SHP77 treated with DMSO at 0.1 percent for 48 hours (cell line): ENCODE results near the gene SEPTIN5.

Experiments
- DNase-seq: peaks from one replicate; lab custom pipeline; 2025; lab: John Stamatoyannopoulos, UW

The SEPTIN5 gene

GRCh38 chr22:19733755-19734154, 19.5 kb downstream of the SEPTIN5 start:
- DNase-seq = no peak

DNA sequence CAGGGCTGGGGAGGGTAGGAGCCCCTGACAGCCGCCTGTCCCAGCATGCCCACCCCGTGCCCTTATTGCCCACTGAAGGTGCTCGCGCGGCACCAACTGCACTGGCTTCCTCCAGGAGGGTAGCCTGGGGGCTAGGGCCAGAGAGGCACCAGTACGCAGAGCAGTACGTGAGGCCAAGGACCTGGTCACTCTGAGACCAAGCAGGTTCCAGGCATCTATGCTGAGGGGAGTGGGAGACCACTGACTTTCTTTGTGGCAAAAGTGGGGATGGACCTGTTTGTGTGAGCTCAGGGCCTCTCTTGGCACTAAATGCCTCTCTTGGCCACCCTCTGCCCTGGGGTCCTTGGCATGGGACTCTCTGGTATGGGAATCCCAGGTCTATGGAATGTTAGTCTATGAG, 19.9 kb downstream of the SEPTIN5 start:
- no peak for DNase-seq

GRCh38 chr22:19734837-19735382, 20.6 kb downstream of the SEPTIN5 start:
- DNase-seq = no peak

GRCh38 chr22:19735665-19736510, 21.6 kb downstream of the SEPTIN5 start:
- no peak for DNase-seq

DNA sequence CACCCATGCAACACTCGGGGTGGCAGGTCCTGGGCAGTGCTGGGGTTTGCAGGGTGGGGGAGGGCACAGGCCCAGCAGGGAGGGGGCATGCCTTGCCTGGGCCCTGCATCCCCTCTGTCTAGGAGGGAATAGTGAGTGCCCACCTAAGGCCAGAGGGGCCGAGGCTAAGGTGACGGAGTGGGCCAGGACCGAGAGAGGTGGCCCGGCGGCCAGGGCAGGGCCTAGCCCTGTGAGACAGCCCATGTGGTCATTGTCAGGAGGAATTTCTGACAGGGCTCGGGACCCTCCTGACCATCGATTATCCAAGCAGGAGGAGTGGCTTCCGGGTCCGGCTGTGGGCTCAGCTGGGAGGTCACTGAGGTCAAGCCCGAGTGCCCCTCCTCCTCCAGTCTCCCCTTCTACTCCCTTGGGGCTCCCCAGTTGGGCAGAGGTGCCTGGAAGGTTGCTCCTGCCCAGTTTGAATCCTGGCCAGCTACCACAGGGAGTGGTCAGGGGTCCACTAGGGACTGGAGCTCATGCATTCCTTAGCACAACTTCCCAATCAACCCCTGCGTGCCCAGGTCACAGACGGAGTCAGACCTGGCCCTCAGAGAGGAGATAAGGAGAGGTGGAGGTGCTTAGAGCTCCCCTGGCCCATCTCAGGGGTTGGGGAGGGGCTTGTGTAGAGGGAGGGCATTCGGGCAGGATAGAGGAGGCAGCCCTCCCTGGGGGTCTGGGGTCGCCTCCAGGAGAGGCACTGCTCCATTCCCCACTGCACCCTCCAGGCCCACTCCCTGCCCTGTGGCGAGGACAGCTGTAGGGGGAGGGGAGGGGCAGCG, 23.8 kb downstream of the SEPTIN5 start:
- DNase-seq = no peak

GRCh38 chr22:19738664-19739447, 24.6 kb downstream of the SEPTIN5 start:
- DNase-seq = no peak

DNA sequence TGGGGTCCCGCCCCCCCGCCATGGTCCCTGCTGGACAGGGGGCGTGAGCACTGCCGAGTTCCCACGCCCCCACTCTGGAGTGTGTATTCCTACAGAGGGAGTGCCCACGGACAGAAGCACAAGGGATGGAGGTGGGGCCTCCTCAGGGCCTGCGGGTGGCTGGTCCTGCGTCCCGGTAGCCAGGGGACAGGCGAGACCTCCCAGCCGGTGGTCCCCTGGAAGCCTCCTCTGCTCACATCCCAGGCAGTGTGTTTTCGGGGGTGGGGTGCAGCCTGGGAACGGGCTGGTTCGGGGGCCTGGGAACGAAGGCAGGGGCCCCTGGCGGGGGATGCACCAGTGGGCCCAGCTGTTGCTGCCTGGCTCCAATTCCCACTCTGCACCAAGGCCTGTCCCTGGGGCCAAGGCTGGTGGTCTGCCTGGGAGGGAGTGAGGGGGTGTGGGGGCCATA, 25.2 kb downstream of the SEPTIN5 start:
- no peak for DNase-seq

- no peak for DNase-seq
Observed at GRCh38 chr22:19739911-19740449, 25.7 kb downstream of the SEPTIN5 start.

DNA sequence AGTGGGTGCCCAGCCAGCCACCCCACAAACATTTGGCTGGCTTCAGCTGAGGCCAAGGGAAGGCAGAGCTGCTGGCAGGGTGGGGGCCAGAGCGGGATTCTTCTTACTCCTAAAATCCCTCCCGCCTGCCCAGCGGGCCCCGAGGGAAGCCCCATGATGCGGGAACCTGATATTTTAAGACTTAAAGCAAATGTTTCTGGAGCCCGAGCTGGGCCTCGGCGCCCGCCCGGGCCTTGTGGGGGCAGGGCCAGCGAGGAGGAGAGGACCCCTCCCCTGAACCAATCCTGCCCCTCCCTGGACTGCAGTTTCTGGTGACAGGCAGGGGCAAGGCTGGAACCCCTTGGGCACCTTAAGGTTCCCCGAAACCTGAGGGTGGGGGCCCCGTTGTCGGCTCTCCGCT, 26.3 kb downstream of the SEPTIN5 start:
- no peak for DNase-seq

GRCh38 chr22:19741053-19741452, 26.8 kb downstream of the SEPTIN5 start:
- no peak for DNase-seq

GRCh38 chr22:19742160-19743066, 28.1 kb downstream of the SEPTIN5 start:
- DNase-seq = no peak

GRCh38 chr22:19743081-19743480, 28.8 kb downstream of the SEPTIN5 start:
- no peak for DNase-seq

DNA sequence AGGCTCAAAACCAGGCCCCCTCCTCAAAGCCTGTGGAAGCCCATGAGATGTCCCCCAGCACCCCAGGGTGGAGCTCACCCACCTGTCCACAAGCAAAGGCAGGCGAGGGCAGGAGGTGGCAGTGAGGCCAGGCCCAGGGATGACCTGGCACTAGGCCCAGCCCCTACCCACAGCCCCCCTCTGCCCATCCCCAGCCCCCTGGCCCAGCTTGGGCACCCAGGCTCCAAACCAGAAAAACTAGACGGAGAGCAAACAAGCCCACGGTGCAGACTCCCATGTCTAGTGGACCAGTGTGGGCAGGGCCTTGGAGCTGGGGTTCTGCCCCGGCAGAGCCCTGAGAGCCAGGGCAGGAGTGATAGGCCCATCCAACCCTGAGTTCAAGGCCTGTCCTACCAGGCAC, 29.3 kb downstream of the SEPTIN5 start:
- no peak for DNase-seq

DNA sequence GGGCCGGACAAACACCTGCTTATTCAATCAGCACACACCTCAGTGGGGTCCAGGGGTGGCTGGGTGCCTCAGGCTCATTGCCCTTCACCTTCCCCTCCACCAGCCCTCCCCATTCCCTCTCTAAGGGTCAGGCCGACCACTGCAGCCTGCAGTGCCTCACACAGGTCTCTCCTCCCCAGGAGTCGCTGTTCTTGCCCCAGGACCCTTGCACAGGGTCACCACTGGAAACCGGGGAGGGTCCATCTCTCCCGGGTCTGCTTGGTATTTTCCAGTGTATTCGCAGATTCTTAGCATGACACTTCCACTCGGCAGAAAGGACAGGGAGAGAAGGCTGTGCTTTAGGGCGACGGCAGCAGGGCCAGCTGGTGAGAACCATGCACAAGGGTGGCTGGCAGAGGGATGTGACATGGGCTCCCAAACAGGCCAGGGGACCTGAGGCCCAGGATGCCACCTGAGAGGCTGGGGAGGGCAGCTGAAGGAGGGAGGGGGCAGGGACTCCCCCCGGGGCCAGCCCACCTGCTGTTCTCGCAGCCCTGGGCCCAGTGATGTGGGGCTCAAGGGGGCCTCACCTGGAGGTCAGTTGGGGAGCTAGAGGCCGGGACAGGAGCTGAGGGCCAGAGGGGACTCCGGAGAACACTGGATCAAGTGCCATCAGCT, 30.2 kb downstream of the SEPTIN5 start:
- DNase-seq = no peak

- DNase-seq = no peak
Observed at GRCh38 chr22:19745155-19746101, 31.1 kb downstream of the SEPTIN5 start.

DNA sequence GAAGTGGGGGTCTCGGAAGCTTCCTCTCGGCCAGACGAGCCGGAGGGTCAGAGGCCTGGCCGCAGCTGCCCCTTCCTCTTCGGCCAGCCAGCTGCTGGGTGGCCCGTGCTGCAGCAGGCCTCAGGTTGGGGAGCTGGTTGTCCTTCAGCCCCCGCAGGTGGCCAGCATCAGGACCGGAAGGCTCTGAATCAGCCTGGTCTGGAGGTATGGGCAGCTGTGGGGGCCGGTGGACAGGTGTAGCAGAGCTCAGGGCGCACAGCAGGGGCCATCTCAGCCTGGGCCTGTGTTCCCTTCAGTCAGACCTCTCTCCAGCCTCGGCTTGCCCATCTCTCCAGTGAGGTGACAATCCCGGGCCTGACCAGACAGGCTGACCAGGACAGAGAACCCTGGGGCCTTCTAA, 32.4 kb downstream of the SEPTIN5 start:
- no peak for DNase-seq

GRCh38 chr22:19747551-19747950, 33.2 kb downstream of the SEPTIN5 start:
- DNase-seq = no peak

- no peak for DNase-seq
Observed at GRCh38 chr22:19748139-19748538, 33.8 kb downstream of the SEPTIN5 start.
